Calu3 (cell line): ENCODE results near the gene RPLP2. TPM values are rescaled to one million over a fixed set of nuclear protein-coding genes. Genes with fewer than 3 reads are reported as not detected.

ENCODE experiments used
- BruUV-seq: library from RNA; stranded (reverse); fragments of 400-500 nt; replicated peaks from 2 replicates; lab custom pipeline; 2021; lab: Mats Ljungman, UMichigan
- CTCF ChIA-PET: fragments of 300-600 bp; sonication (Branson Sonifier 250); formaldehyde crosslinking; loops from one replicate; lab custom pipeline; 2022; ENCODE audit warnings: antibody characterized with exemption; lab: Charles Lee
- DNase-seq: peaks from one replicate; pipeline ENCODE4 v3.0.0; 2022
- H3K27ac Mint-ChIP-seq: one replicate; pipeline ENCODE4 v1.8.0; 2022; ENCODE audit warnings: mixed read lengths; ENCODE audit not compliant: unreplicated experiment
- H3K27me3 Mint-ChIP-seq: one replicate; pipeline ENCODE4 v1.8.0; 2022; ENCODE audit warnings: mixed read lengths; ENCODE audit not compliant: unreplicated experiment
- H3K36me3 Mint-ChIP-seq: one replicate; pipeline ENCODE4 v1.8.0; 2022; ENCODE audit warnings: mild to moderate bottlenecking, moderate library complexity, mixed read lengths; ENCODE audit not compliant: insufficient read depth, unreplicated experiment
- H3K4me1 Mint-ChIP-seq: one replicate; pipeline ENCODE4 v1.8.0; 2022; ENCODE audit warnings: mild to moderate bottlenecking, low read depth, mixed read lengths; ENCODE audit not compliant: unreplicated experiment
- H3K4me3 Mint-ChIP-seq: one replicate; pipeline ENCODE4 v1.8.0; 2022; ENCODE audit warnings: mild to moderate bottlenecking, low read depth, moderate library complexity, mixed read lengths; ENCODE audit not compliant: unreplicated experiment
- H3K9me3 Mint-ChIP-seq: one replicate; pipeline ENCODE4 v1.8.0; 2022; ENCODE audit warnings: low read depth, mixed read lengths; ENCODE audit not compliant: unreplicated experiment
- intact Hi-C: fragments of 100-400 bp; cut with micrococcal nuclease; formaldehyde crosslinking; loops from one replicate; pipeline ENCODE4 v1.10.0; 2022; ENCODE audit not compliant: unreplicated experiment
- total RNA-seq: library from RNA; stranded (reverse); gene quantifications from 2 replicates; pipeline ENCODE4 v1.2.3, GENCODE V29; 2022
- TF ChIP-seq, protein P1 (sequence below): fragments of 200-600 bp; IDR thresholded peaks from one replicate; pipeline ENCODE4 v1.8.0; 2022; ENCODE audit warnings: antibody characterized with exemption; ENCODE audit not compliant: unreplicated experiment

Gene RPLP2
- total RNA-seq, 1 experiment from 2014 or later = 1,381 TPM

DNA sequence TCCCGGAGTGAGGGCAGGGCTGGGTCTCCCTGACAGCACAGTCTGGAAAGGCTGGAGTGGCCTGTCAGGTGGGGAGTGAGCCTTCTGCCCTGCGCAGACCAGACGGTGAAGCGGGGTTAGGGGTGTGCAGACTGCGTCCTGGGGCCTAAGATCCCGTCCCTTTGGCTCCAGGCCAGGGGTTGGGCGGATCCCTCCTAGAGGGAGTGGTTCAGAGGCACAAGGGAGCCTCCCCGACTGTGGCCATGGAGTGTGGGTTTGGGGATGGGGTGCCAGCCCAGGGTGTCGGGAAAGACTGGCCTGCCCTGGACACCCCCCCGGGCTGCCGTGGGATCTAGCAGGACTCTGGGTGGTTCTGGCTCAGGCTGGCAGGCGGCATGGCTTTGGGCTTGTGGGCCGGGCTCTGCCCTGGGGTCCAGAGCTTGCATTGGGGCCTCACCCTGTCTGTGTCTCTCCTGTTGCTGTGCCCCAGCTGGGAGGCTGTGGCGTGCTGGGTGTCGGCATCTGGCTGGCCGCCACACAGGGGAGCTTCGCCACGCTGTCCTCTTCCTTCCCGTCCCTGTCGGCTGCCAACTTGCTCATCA, 52.4 kb downstream of the RPLP2 start:
- peaks cover 83% of the 10 kb centered on the region for H3K36me3 Mint-ChIP-seq
- peak; percentile 52 for DNase-seq
- H3K27ac Mint-ChIP-seq = peak overlapping the region; percentile 86
- intact Hi-C loops = no loop called here
- CTCF ChIA-PET = no interaction called here
- peaks cover 9% of the 10 kb centered on the region for H3K4me1 Mint-ChIP-seq
- BruUV-seq = no TSS peak
- H3K4me3 Mint-ChIP-seq = no peak overlapping the region
- H3K27me3 Mint-ChIP-seq = peaks cover 15% of the 10 kb centered on the region
- H3K9me3 Mint-ChIP-seq = no peaks in the 10 kb centered on the region
- TF ChIP-seq, protein P1, sequence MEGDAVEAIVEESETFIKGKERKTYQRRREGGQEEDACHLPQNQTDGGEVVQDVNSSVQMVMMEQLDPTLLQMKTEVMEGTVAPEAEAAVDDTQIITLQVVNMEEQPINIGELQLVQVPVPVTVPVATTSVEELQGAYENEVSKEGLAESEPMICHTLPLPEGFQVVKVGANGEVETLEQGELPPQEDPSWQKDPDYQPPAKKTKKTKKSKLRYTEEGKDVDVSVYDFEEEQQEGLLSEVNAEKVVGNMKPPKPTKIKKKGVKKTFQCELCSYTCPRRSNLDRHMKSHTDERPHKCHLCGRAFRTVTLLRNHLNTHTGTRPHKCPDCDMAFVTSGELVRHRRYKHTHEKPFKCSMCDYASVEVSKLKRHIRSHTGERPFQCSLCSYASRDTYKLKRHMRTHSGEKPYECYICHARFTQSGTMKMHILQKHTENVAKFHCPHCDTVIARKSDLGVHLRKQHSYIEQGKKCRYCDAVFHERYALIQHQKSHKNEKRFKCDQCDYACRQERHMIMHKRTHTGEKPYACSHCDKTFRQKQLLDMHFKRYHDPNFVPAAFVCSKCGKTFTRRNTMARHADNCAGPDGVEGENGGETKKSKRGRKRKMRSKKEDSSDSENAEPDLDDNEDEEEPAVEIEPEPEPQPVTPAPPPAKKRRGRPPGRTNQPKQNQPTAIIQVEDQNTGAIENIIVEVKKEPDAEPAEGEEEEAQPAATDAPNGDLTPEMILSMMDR = no peak

Other genes starting within 250 kb of the RPLP2 start
- 7.2 and 7.8 TPM in 2 replicates for gene LMNTD2, start 249.2 kb upstream of the RPLP2 start, total RNA-seq
- 93.3 and 100 TPM in 2 replicates for gene RASSF7, start 249.0 kb upstream of the RPLP2 start, total RNA-seq
- gene PHRF1, start 233.5 kb upstream of the RPLP2 start, total RNA-seq = 42.3 and 43.2 TPM in 2 replicates
- gene IRF7, start 194.0 kb upstream of the RPLP2 start, total RNA-seq = 48.7 and 93.5 TPM in 2 replicates
- gene CDHR5, start 185.0 kb upstream of the RPLP2 start, total RNA-seq = 5.0 and 7.6 TPM in 2 replicates
- gene SCT, start 182.8 kb upstream of the RPLP2 start, total RNA-seq = not detected in 2 replicates
- 1.3 TPM in 2 replicates for gene DRD4, start 172.7 kb upstream of the RPLP2 start, total RNA-seq
- gene DEAF1, start 114.7 kb upstream of the RPLP2 start, total RNA-seq = 57.0 and 59.0 TPM in 2 replicates
- gene TMEM80, start 114.2 kb upstream of the RPLP2 start, total RNA-seq = 21.2 and 29.9 TPM in 2 replicates
- 212 and 213 TPM in 2 replicates for gene EPS8L2, start 103.7 kb upstream of the RPLP2 start, total RNA-seq
- 359 and 379 TPM in 2 replicates for gene TALDO1, start 62.5 kb upstream of the RPLP2 start, total RNA-seq
- gene GATD1, start 32.5 kb upstream of the RPLP2 start, total RNA-seq = 73.8 and 83.3 TPM in 2 replicates
- not detected in 2 replicates for gene CEND1, start 19.9 kb upstream of the RPLP2 start, total RNA-seq
- gene SLC25A22, start 11.7 kb upstream of the RPLP2 start, total RNA-seq = 44.5 and 53.6 TPM in 2 replicates
- gene PIDD1, start 4.7 kb upstream of the RPLP2 start, total RNA-seq = 15.9 and 16.3 TPM in 2 replicates
- 134 and 151 TPM in 2 replicates for gene PNPLA2, start 8.9 kb downstream of the RPLP2 start, total RNA-seq
- 33.4 and 35.3 TPM in 2 replicates for gene CRACR2B, start 18.0 kb downstream of the RPLP2 start, total RNA-seq
- 472 and 482 TPM in 2 replicates for gene CD151, start 23.0 kb downstream of the RPLP2 start, total RNA-seq
- gene POLR2L, start 32.6 kb downstream of the RPLP2 start, total RNA-seq = 107 and 115 TPM in 2 replicates
- 28.9 and 36.3 TPM in 2 replicates for gene TSPAN4, start 32.9 kb downstream of the RPLP2 start, total RNA-seq
- 134 and 150 TPM in 2 replicates for gene CHID1, start 100.8 kb downstream of the RPLP2 start, total RNA-seq
- 82.9 and 92.9 TPM in 2 replicates for gene AP2A2, start 115.9 kb downstream of the RPLP2 start, total RNA-seq
- gene MUC6, start 226.8 kb downstream of the RPLP2 start, total RNA-seq = 0.73 and 4.6 TPM in 2 replicates